Endothelial cell of umbilical vein (primary cell): ENCODE results near the gene MVB12B.

ENCODE experiments used
- CTCF ChIP-seq, 2 donors: IDR thresholded peaks; 1 replicate in 1 of 2; 2 replicates in 1 of 2; pipeline ENCODE4 v1.5.1; 2011; ENCODE audit warnings: low read length in 2 of 2, mild to moderate bottlenecking in 2 of 2, moderate library complexity in 2 of 2, control low read depth in 1 of 2, inconsistent platforms in 1 of 2, low read depth in 1 of 2; ENCODE audit not compliant: insufficient read depth in 1 of 2; ENCODE audit errors: extremely low read depth in 1 of 2
- EZH2 ChIP-seq: IDR thresholded peaks from 2 replicates; pipeline ENCODE4 v1.6.1; 2012; ENCODE audit warnings: borderline replicate concordance, low read depth, mild to moderate bottlenecking, moderate library complexity, low read length, inconsistent platforms; ENCODE audit not compliant: severe bottlenecking
- FOS ChIP-seq: IDR thresholded peaks from 2 replicates; pipeline ENCODE4 v1.6.1; 2011; ENCODE audit warnings: mild to moderate bottlenecking, low read length, moderate library complexity, borderline replicate concordance; ENCODE audit not compliant: insufficient read depth
- GATA2 ChIP-seq: IDR thresholded peaks from 2 replicates; pipeline ENCODE4 v1.7.0; 2011; ENCODE audit warnings: low read depth, mild to moderate bottlenecking, moderate library complexity, mixed read lengths, low read length; ENCODE audit not compliant: insufficient read length, insufficient read depth
- JUN ChIP-seq: IDR thresholded peaks from 2 replicates; pipeline ENCODE4 v1.6.1; 2011; ENCODE audit warnings: borderline replicate concordance, low read depth; ENCODE audit not compliant: insufficient read length, insufficient read depth
- MAX ChIP-seq: IDR thresholded peaks from 2 replicates; pipeline ENCODE4 v1.6.1; 2011; ENCODE audit not compliant: insufficient read depth, insufficient read length
- MYC ChIP-seq: IDR thresholded peaks from one replicate; pipeline ENCODE4 v1.6.1; 2011; ENCODE audit warnings: mild to moderate bottlenecking, low read depth, low read length
- POLR2A ChIP-seq: IDR thresholded peaks from 2 replicates; pipeline ENCODE4 v1.6.1; 2012; ENCODE audit warnings: low read depth, mild to moderate bottlenecking, control low read depth, low read length
- POLR2AphosphoS5 ChIP-seq: IDR thresholded peaks from 2 replicates; pipeline ENCODE4 v1.6.1; 2012; ENCODE audit warnings: low read depth, mild to moderate bottlenecking, control low read depth, low read length, moderate library complexity; ENCODE audit not compliant: insufficient read depth

- no peak for TF ChIP-seq CTCF (IDR thresholded peaks at IDR 0.05; ENCODE audit: extremely low read depth in 1 of 2, insufficient read depth in 1 of 2, low read depth in 1 of 2, low read length in 2 of 2)
- no peak for TF ChIP-seq MYC
- no peak for TF ChIP-seq POLR2A
- no peak for TF ChIP-seq POLR2AphosphoS5
- no peak for TF ChIP-seq JUN
- no peak for TF ChIP-seq GATA2
- TF ChIP-seq FOS, result no peak
- no peak for TF ChIP-seq MAX
- TF ChIP-seq EZH2, result no peak
Observed at GRCh38 chr9:126326228-126327005, at the start of gene MVB12B.
